NCI-H2029 (cell line): ENCODE results near the gene COL20A1.
"Not testable (repeated sequence)": the region's sequence is repeated elsewhere in the genome, so short reads cannot be mapped to it uniquely, and the experiment has no call there.

Experiments
- DNase-seq: peaks from one replicate; lab custom pipeline; 2025; lab: John Stamatoyannopoulos, UW

The COL20A1 gene

GRCh38 chr20:63335060-63335459 lies 42.1 kb downstream of the COL20A1 start:
- not testable (repeated sequence) for DNase-seq

- no peak for DNase-seq
Observed at GRCh38 chr20:63335711-63336110, 42.7 kb downstream of the COL20A1 start.

- DNase-seq, result no peak
Observed at GRCh38 chr20:63336232-63336752, 43.3 kb downstream of the COL20A1 start.

GRCh38 chr20:63337786-63338420 lies 44.9 kb downstream of the COL20A1 start:
- no peak for DNase-seq

GRCh38 chr20:63339154-63340094 lies 46.4 kb downstream of the COL20A1 start:
- not testable (repeated sequence) for DNase-seq

GRCh38 chr20:63340158-63340688 lies 47.2 kb downstream of the COL20A1 start:
- DNase-seq, result not testable (repeated sequence)

GRCh38 chr20:63342561-63343459 lies 49.8 kb downstream of the COL20A1 start:
- no peak for DNase-seq

GRCh38 chr20:63343460-63344445 lies 50.8 kb downstream of the COL20A1 start:
- DNase-seq, result no peak

GRCh38 chr20:63344616-63345327 lies 51.8 kb downstream of the COL20A1 start:
- no peak for DNase-seq

- DNase-seq, result no peak
Observed at GRCh38 chr20:63345328-63346100, 52.5 kb downstream of the COL20A1 start.

GRCh38 chr20:63346131-63347080 lies 53.4 kb downstream of the COL20A1 start:
- no peak for DNase-seq

GRCh38 chr20:63347081-63347741 lies 54.2 kb downstream of the COL20A1 start:
- DNase-seq, result no peak

GRCh38 chr20:63347950-63348827 lies 55.2 kb downstream of the COL20A1 start:
- no peak for DNase-seq

GRCh38 chr20:63348828-63349515 lies 56.0 kb downstream of the COL20A1 start:
- DNase-seq, result no peak

GRCh38 chr20:63349516-63349895 lies 56.5 kb downstream of the COL20A1 start:
- no peak for DNase-seq

GRCh38 chr20:63350196-63350595 lies 57.2 kb downstream of the COL20A1 start:
- no peak for DNase-seq
